Osteocyte (in vitro differentiated cells): ENCODE data around the gene CDH4. TPM values are rescaled to one million over a fixed set of nuclear protein-coding genes. Genes with fewer than 3 reads are reported as not detected.

Experiments
- DNase-seq: peaks from one replicate; pipeline ENCODE4 v3.0.0; 2021; ENCODE audit warnings: mixed read lengths; ENCODE audit not compliant: unreplicated experiment; ENCODE audit errors: extremely low spot score
- H3K27ac Mint-ChIP-seq: one replicate; pipeline ENCODE4 v1.8.0; 2021; ENCODE audit warnings: mild to moderate bottlenecking, mixed read lengths; ENCODE audit not compliant: unreplicated experiment
- H3K27me3 Mint-ChIP-seq: one replicate; pipeline ENCODE4 v1.8.0; 2021; ENCODE audit warnings: mixed read lengths; ENCODE audit not compliant: unreplicated experiment
- H3K36me3 Mint-ChIP-seq: one replicate; pipeline ENCODE4 v1.8.0; 2021; ENCODE audit warnings: mixed read lengths; ENCODE audit not compliant: unreplicated experiment
- H3K4me1 Mint-ChIP-seq: one replicate; pipeline ENCODE4 v1.8.0; 2021; ENCODE audit warnings: mixed read lengths; ENCODE audit not compliant: unreplicated experiment
- H3K4me3 Mint-ChIP-seq: one replicate; pipeline ENCODE4 v1.8.0; 2021; ENCODE audit warnings: mild to moderate bottlenecking, moderate library complexity, mixed read lengths; ENCODE audit not compliant: unreplicated experiment
- H3K9me3 Mint-ChIP-seq: one replicate; pipeline ENCODE4 v1.8.0; 2021; ENCODE audit warnings: mixed read lengths; ENCODE audit not compliant: unreplicated experiment
- CTCF ChIP-seq: fragments of 200-600 bp; sonication (generic); IDR thresholded peaks from 2 replicates; pipeline ENCODE4 v1.5.0; 2021; ENCODE audit warnings: antibody characterized with exemption, mild to moderate bottlenecking, moderate library complexity
- total RNA-seq: library from RNA; stranded (reverse); gene quantifications from 2 replicates; pipeline ENCODE4 v1.2.1, GENCODE V29; 2021

CDH4 gene
- total RNA-seq, 1 donor from 2014 or later = 1.3 TPM

GRCh38 chr20:61480158-61480825 lies 228.2 kb downstream of the CDH4 start:
- no peak for TF ChIP-seq CTCF
- no peak for DNase-seq
- Mint-ChIP-seq H3K27me3 (peaks cover 6% of the 10 kb centered on the region), H3K4me3 (no peak overlapping the region), H3K4me1 (no peaks in the 10 kb centered on the region), H3K36me3 (no peaks in the 10 kb centered on the region), H3K27ac (no peak overlapping the region), H3K9me3 (peaks cover 6% of the 10 kb centered on the region)

- Mint-ChIP-seq H3K27me3 (peaks cover 3% of the 10 kb centered on the region), H3K36me3 (no peaks in the 10 kb centered on the region), H3K27ac (no peak overlapping the region), H3K4me1 (no peaks in the 10 kb centered on the region), H3K9me3 (peaks cover 6% of the 10 kb centered on the region), H3K4me3 (no peak overlapping the region)
- TF ChIP-seq CTCF = no peak
- DNase-seq = no peak
These were observed 230.2 kb downstream of the CDH4 start for GRCh38 chr20:61482056-61482887.

GRCh38 chr20:61482901-61483300 lies 230.8 kb downstream of the CDH4 start:
- Mint-ChIP-seq H3K4me3 (no peak overlapping the region), H3K36me3 (no peaks in the 10 kb centered on the region), H3K4me1 (no peaks in the 10 kb centered on the region), H3K27me3 (peaks cover 5% of the 10 kb centered on the region), H3K9me3 (peaks cover 6% of the 10 kb centered on the region), H3K27ac (no peak overlapping the region)
- no peak for TF ChIP-seq CTCF
- no peak for DNase-seq

GRCh38 chr20:61483336-61484067 lies 231.4 kb downstream of the CDH4 start:
- Mint-ChIP-seq H3K36me3 (no peaks in the 10 kb centered on the region), H3K4me3 (no peak overlapping the region), H3K4me1 (no peaks in the 10 kb centered on the region), H3K27me3 (peaks cover 7% of the 10 kb centered on the region), H3K9me3 (peaks cover 6% of the 10 kb centered on the region), H3K27ac (no peak overlapping the region)
- DNase-seq = no peak
- TF ChIP-seq CTCF = no peak

GRCh38 chr20:61486198-61486597 lies 234.1 kb downstream of the CDH4 start:
- Mint-ChIP-seq H3K27me3 (peaks cover 7% of the 10 kb centered on the region), H3K9me3 (no peaks in the 10 kb centered on the region), H3K4me1 (no peaks in the 10 kb centered on the region), H3K27ac (no peak overlapping the region), H3K4me3 (no peak overlapping the region), H3K36me3 (no peaks in the 10 kb centered on the region)
- DNase-seq = no peak
- no peak for TF ChIP-seq CTCF
